Activated CD4-positive, alpha-beta T cell treated with anti-CD3 and anti-CD28 coated beads, Interleukin-2, amount 10 ng/mL, durations not matched to agents 7 days and 5 days (primary cell): ENCODE results near the gene CADM1. TPM values are rescaled to one million over a fixed set of nuclear protein-coding genes. Genes with fewer than 3 reads are reported as not detected.

Source experiments
- CTCF ChIA-PET: fragments of 350-600 bp; sonication (Branson Sonifier 250); formaldehyde crosslinking; loops from one replicate; lab custom pipeline; 2021; ENCODE audit warnings: antibody characterized with exemption; lab: Charles Lee
- POLR2A ChIA-PET: fragments of 350-600 bp; sonication (Branson Sonifier 250); formaldehyde crosslinking; loops from one replicate; lab custom pipeline; 2021; ENCODE audit warnings: antibody characterized with exemption; lab: Charles Lee
- DNase-seq: peaks from one replicate; pipeline ENCODE4 v3.0.0-alpha.2; 2020
- H3K27ac Mint-ChIP-seq: one replicate; pipeline ENCODE4 v1.8.0; 2021; ENCODE audit warnings: mild to moderate bottlenecking, moderate library complexity, mixed read lengths
- H3K27me3 Mint-ChIP-seq: one replicate; pipeline ENCODE4 v1.8.0; 2021; ENCODE audit warnings: mixed read lengths
- H3K36me3 Mint-ChIP-seq: one replicate; pipeline ENCODE4 v1.8.0; 2021; ENCODE audit warnings: low read depth, mixed read lengths
- H3K4me1 Mint-ChIP-seq: one replicate; pipeline ENCODE4 v1.8.0; 2021; ENCODE audit warnings: mixed read lengths
- H3K4me3 Mint-ChIP-seq: one replicate; pipeline ENCODE4 v1.8.0; 2021; ENCODE audit warnings: mild to moderate bottlenecking, moderate library complexity, mixed read lengths
- H3K9me3 Mint-ChIP-seq: one replicate; pipeline ENCODE4 v1.8.0; 2021; ENCODE audit warnings: mixed read lengths
- total RNA-seq, 2 experiments: library from RNA; stranded (reverse); gene quantifications; one replicate each; pipeline ENCODE4 v1.2.3, GENCODE V29; 2021

CADM1 gene
- total RNA-seq, 2 experiments from 2014 or later, result 0.52 to 0.92 TPM

DNA sequence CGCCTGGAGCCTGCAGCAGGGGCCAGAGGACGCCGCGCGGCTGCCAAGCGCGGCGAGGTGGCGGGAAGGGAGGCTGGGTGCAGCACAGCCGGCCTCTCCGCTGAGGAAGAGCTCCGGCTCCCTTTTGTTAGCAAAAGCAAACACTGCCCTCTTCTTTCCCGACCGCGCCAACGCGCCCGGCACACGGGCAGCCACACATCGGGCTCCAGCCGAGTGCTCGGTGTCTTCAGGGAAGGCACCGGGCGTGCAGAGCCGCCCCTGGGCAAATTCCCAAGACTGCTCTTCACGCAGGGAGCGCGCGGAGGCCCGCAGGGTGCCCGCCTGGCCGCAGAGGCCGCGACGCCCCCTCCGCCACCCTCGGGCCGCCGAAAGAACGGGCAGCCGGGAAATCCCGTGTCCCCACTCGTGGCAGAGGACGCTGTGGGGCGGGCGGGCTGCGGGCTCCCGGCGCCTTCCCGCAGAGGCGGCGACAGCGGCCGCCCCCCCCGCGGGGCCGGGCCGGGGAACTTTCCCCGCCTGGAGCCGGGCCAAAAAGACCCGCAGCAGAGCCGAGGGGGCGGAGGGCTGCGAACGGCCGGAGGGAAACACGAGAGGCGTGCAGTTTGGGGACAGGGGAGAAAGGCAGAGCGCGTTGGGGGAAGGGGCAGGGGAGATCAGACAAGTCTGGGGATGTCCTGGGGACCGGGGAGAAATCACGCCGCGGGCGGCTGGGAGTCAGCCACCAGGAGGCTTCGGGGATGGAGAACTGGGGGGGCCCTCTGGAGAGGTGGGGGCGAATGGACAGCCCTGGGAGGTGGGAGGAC is 931 bp downstream of the CADM1 start:
- POLR2A ChIA-PET, result no interaction called here
- Mint-ChIP-seq H3K4me1 (peaks cover 7% of the 10 kb centered on the region), H3K27ac (no peak overlapping the region), H3K9me3 (no peaks in the 10 kb centered on the region), H3K27me3 (peaks cover 33% of the 10 kb centered on the region), H3K36me3 (no peaks in the 10 kb centered on the region), H3K4me3 (peak overlapping the region; percentile 38)
- CTCF ChIA-PET, result no interaction called here
- no peak for DNase-seq

- Mint-ChIP-seq H3K27me3 (peaks cover 33% of the 10 kb centered on the region), H3K4me1 (peaks cover 7% of the 10 kb centered on the region), H3K9me3 (no peaks in the 10 kb centered on the region), H3K36me3 (no peaks in the 10 kb centered on the region), H3K4me3 (no peak overlapping the region), H3K27ac (no peak overlapping the region)
- CTCF ChIA-PET, result no interaction called here
- POLR2A ChIA-PET, result no interaction called here
- no peak for DNase-seq
Observed at GRCh38 chr11:115502636-115503082, 1.6 kb downstream of the CADM1 start.

DNA sequence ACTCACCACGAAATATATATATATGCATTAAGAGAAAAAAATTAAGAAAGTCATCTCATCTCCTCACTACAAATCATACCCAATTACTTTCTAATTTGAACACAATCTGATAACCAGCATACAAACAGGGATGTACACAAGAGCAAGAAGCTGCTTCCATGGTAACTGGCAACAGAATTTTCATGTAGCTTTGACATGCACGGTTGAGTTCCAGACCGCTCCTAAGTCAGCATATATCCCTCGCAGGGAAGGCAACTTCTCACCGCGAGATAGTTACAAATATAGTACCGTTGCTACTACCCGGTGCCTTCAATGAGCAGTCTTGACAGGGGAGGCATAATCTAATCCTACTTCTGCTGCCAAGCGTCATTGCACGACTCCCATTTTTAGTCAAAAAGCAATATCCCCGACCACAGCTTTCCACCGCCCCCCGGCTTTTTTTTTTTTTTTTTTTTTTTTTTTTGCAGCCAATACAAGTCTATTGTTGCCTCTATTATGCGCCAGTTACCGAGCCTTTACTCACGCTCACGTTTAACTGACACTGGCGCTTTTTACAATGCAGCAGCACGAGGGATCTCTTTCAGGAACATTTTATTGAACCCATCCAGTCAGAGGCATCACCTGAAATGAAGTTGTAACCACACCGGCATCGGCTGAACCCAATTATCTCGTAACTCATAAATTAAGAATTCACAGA is 2.2 kb downstream of the CADM1 start:
- H3K27ac Mint-ChIP-seq, result no peak overlapping the region
- peaks cover 33% of the 10 kb centered on the region for H3K27me3 Mint-ChIP-seq
- H3K9me3 Mint-ChIP-seq, result no peaks in the 10 kb centered on the region
- POLR2A ChIA-PET, result no interaction called here
- DNase-seq, result no peak
- H3K36me3 Mint-ChIP-seq, result no peaks in the 10 kb centered on the region
- CTCF ChIA-PET, result no interaction called here
- peaks cover 7% of the 10 kb centered on the region for H3K4me1 Mint-ChIP-seq
- H3K4me3 Mint-ChIP-seq, result no peak overlapping the region

GRCh38 chr11:115501502-115501892 is 2.7 kb downstream of the CADM1 start:
- ChIA-PET CTCF (no interaction called here), POLR2A (no interaction called here)
- Mint-ChIP-seq H3K36me3 (no peaks in the 10 kb centered on the region), H3K9me3 (no peaks in the 10 kb centered on the region), H3K27ac (no peak overlapping the region), H3K4me3 (no peak overlapping the region), H3K4me1 (peaks cover 7% of the 10 kb centered on the region), H3K27me3 (peaks cover 32% of the 10 kb centered on the region)
- no peak for DNase-seq

GRCh38 chr11:115500547-115501501 is 3.4 kb downstream of the CADM1 start:
- POLR2A ChIA-PET, result no interaction called here

GRCh38 chr11:115499891-115500290 is 4.3 kb downstream of the CADM1 start:
- CTCF ChIA-PET, result no interaction called here

More at GRCh38 chr11:115500547-115501501, 3.4 kb downstream of the CADM1 start:
- Mint-ChIP-seq H3K36me3 (no peaks in the 10 kb centered on the region), H3K4me1 (peaks cover 7% of the 10 kb centered on the region), H3K4me3 (no peak overlapping the region), H3K27me3 (peaks cover 33% of the 10 kb centered on the region), H3K9me3 (no peaks in the 10 kb centered on the region), H3K27ac (no peak overlapping the region)
- CTCF ChIA-PET, result no interaction called here
- DNase-seq, result no peak

DNA sequence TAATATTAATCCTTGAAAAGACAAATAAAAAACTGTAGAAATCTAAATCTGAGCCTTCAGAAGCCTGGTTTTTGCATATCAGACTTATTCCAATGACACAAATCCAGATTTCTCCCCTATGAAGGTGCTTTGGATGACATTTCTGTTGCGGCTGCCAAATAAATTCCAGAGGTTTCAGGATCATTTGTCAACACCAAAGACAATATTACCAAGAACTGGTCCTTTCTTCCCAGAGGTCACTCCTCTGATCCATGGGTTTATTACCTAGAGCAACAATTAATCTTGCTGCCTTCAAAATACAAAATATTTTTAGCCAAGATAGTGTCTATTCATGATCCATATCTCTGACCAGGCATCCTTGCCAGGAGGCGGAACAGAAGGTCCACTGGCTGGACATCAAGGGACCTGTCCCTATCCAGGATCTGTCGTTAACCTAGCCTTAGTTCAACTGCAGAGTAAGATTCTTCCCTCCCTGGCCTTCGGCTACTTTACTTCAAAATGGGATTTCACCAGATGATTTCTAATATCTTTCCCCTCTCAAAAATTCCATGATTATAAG is 4.9 kb downstream of the CADM1 start:
- no peak for DNase-seq
- Mint-ChIP-seq H3K36me3 (no peaks in the 10 kb centered on the region), H3K4me3 (no peak overlapping the region), H3K27ac (no peak overlapping the region), H3K4me1 (peaks cover 2% of the 10 kb centered on the region), H3K27me3 (peaks cover 21% of the 10 kb centered on the region), H3K9me3 (no peaks in the 10 kb centered on the region)
- ChIA-PET POLR2A (no interaction called here), CTCF (no interaction called here)

More at GRCh38 chr11:115499891-115500290, 4.3 kb downstream of the CADM1 start:
- H3K27me3 Mint-ChIP-seq, result peaks cover 25% of the 10 kb centered on the region
- H3K4me3 Mint-ChIP-seq, result no peak overlapping the region
- POLR2A ChIA-PET, result no interaction called here
- no peaks in the 10 kb centered on the region for H3K9me3 Mint-ChIP-seq
- DNase-seq, result no peak
- H3K36me3 Mint-ChIP-seq, result no peaks in the 10 kb centered on the region
- peaks cover 6% of the 10 kb centered on the region for H3K4me1 Mint-ChIP-seq
- no peak overlapping the region for H3K27ac Mint-ChIP-seq

- Mint-ChIP-seq H3K4me3 (no peak overlapping the region), H3K36me3 (no peaks in the 10 kb centered on the region), H3K27ac (no peak overlapping the region), H3K4me1 (no peaks in the 10 kb centered on the region), H3K9me3 (no peaks in the 10 kb centered on the region), H3K27me3 (peaks cover 15% of the 10 kb centered on the region)
- ChIA-PET CTCF (no interaction called here), POLR2A (no interaction called here)
- DNase-seq, result no peak
Observed at GRCh38 chr11:115498354-115498753, 5.9 kb downstream of the CADM1 start.

GRCh38 chr11:115497303-115497702 is 6.9 kb downstream of the CADM1 start:
- ChIA-PET POLR2A (no interaction called here), CTCF (no interaction called here)
- Mint-ChIP-seq H3K27ac (no peak overlapping the region), H3K9me3 (no peaks in the 10 kb centered on the region), H3K36me3 (no peaks in the 10 kb centered on the region), H3K27me3 (peaks cover 16% of the 10 kb centered on the region), H3K4me1 (no peaks in the 10 kb centered on the region), H3K4me3 (no peak overlapping the region)
- DNase-seq, result no peak

DNA sequence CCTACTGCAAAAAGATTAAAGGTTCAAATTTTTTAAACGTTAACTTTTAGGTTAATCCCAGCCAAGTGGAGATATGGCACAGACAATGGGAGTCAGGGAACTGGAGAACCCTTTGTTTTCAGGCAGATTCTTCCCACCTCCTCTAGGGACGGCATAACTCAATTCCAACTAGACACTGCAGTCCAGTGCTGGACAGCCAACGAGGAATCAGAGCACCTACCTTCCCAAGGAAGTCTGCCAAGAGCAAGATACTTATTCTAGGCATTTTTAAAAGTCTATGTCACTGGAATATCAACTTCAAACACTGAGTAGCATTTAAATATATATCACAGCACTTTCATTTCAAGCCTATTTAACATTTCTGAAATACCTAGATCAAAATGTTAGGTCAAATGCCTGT is 7.3 kb downstream of the CADM1 start:
- Mint-ChIP-seq H3K27me3 (peaks cover 16% of the 10 kb centered on the region), H3K4me3 (no peak overlapping the region), H3K36me3 (no peaks in the 10 kb centered on the region), H3K4me1 (no peaks in the 10 kb centered on the region), H3K9me3 (no peaks in the 10 kb centered on the region), H3K27ac (no peak overlapping the region)
- CTCF ChIA-PET, result no interaction called here
- no peak for DNase-seq
- POLR2A ChIA-PET, result no interaction called here

GRCh38 chr11:115493905-115494304 is 10.3 kb downstream of the CADM1 start:
- POLR2A ChIA-PET, result no interaction called here

DNA sequence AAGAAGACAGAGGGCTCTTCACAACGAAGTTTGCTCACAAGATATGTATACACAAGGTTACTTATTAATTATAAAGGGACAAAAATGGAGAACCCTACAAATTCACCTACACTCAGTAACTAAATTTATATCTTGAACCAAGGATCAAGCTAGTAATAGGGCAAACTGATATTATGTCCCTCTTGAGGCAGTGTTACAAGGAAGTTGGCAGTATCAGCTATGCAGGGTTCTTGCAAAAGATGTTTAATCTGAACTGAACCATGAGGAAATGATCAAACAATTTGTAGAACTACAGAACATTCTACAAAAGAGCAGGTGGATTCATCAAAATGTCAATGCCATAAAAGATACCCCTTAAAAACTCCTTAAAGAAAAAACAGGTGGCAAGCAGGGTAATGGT is 10.7 kb downstream of the CADM1 start:
- no peak for DNase-seq
- ChIA-PET CTCF (no interaction called here), POLR2A (no interaction called here)
- Mint-ChIP-seq H3K4me1 (no peaks in the 10 kb centered on the region), H3K36me3 (no peaks in the 10 kb centered on the region), H3K27me3 (peaks cover 10% of the 10 kb centered on the region), H3K27ac (no peak overlapping the region), H3K9me3 (no peaks in the 10 kb centered on the region), H3K4me3 (no peak overlapping the region)

More at GRCh38 chr11:115493905-115494304, 10.3 kb downstream of the CADM1 start:
- Mint-ChIP-seq H3K27me3 (peaks cover 13% of the 10 kb centered on the region), H3K4me1 (no peaks in the 10 kb centered on the region), H3K36me3 (no peaks in the 10 kb centered on the region), H3K27ac (no peak overlapping the region), H3K4me3 (no peak overlapping the region), H3K9me3 (no peaks in the 10 kb centered on the region)
- DNase-seq, result no peak
- CTCF ChIA-PET, result no interaction called here
